Trophoblast cell (in vitro differentiated cells and primary cell): ENCODE data around the gene UPB1.
A peak's percentile ranks its signal among the peaks of the same experiment; 100 is the strongest.
"Not testable (repeated sequence)": the region's sequence is repeated elsewhere in the genome, so short reads cannot be mapped to it uniquely, and the experiment has no call there.

Experiments
- DNase-seq, 2 donors: peaks; one replicate each; pipeline ENCODE4 v3.0.0-alpha.2; 2016
- H2AFZ ChIP-seq: 2 replicates; pipeline ENCODE4 v1.6.1; 2013; ENCODE audit warnings: low read length, moderate library complexity, mild to moderate bottlenecking; ENCODE audit not compliant: insufficient read depth, poor library complexity
- H2AK5ac ChIP-seq: 2 replicates; pipeline ENCODE4 v1.6.1; 2013; ENCODE audit warnings: mild to moderate bottlenecking, low read length
- H2BK120ac ChIP-seq: 2 replicates; pipeline ENCODE4 v1.6.1; 2013; ENCODE audit warnings: low read length, mild to moderate bottlenecking, moderate library complexity; ENCODE audit not compliant: insufficient read depth, poor library complexity
- H2BK12ac ChIP-seq: 2 replicates; pipeline ENCODE4 v1.6.1; 2013; ENCODE audit warnings: mild to moderate bottlenecking, low read length, moderate library complexity
- H2BK5ac ChIP-seq: 2 replicates; pipeline ENCODE4 v1.6.1; 2013; ENCODE audit warnings: low read length, low read depth, moderate library complexity, mild to moderate bottlenecking; ENCODE audit not compliant: poor library complexity
- H3K14ac ChIP-seq: 2 replicates; pipeline ENCODE4 v1.6.1; 2013; ENCODE audit warnings: mild to moderate bottlenecking, low read length
- H3K18ac ChIP-seq: 2 replicates; pipeline ENCODE4 v1.6.1; 2013; ENCODE audit warnings: mild to moderate bottlenecking, low read length
- H3K23ac ChIP-seq: 2 replicates; pipeline ENCODE4 v1.6.1; 2013; ENCODE audit warnings: low read length
- H3K27ac ChIP-seq: 2 replicates; pipeline ENCODE4 v1.5.1; 2013; ENCODE audit warnings: low read depth, mild to moderate bottlenecking, inconsistent platforms, low read length, moderate library complexity
- H3K27me3 ChIP-seq: 2 replicates; pipeline ENCODE4 v1.6.1; 2013; ENCODE audit warnings: inconsistent platforms, mild to moderate bottlenecking, low read length, moderate library complexity; ENCODE audit not compliant: insufficient read depth
- H3K36me3 ChIP-seq, 2 experiments: 1 replicate in 1 of 2; 2 replicates in 1 of 2; pipeline ENCODE4 v1.6.1; 2013; ENCODE audit warnings: low read length in 2 of 2, mild to moderate bottlenecking in 2 of 2, moderate library complexity in 1 of 2; ENCODE audit not compliant: insufficient read depth in 2 of 2, control insufficient read depth in 1 of 2
- H3K4ac ChIP-seq: 2 replicates; pipeline ENCODE4 v1.6.1; 2013; ENCODE audit warnings: low read depth, mild to moderate bottlenecking, low read length, moderate library complexity
- H3K4me1 ChIP-seq, 2 experiments: 1 replicate in 1 of 2; 2 replicates in 1 of 2; pipeline ENCODE4 v1.6.1; 2013; ENCODE audit warnings: low read length in 2 of 2, mild to moderate bottlenecking in 2 of 2, moderate library complexity in 1 of 2; ENCODE audit not compliant: insufficient read depth in 2 of 2, control insufficient read depth in 1 of 2
- H3K4me2 ChIP-seq: 2 replicates; pipeline ENCODE4 v1.6.1; 2013; ENCODE audit warnings: inconsistent platforms, mild to moderate bottlenecking, low read length, moderate library complexity
- H3K4me3 ChIP-seq: 2 replicates; pipeline ENCODE4 v1.5.1; 2013; ENCODE audit warnings: mild to moderate bottlenecking, low read depth, low read length, inconsistent platforms
- H3K79me1 ChIP-seq: one replicate; pipeline ENCODE4 v1.6.1; 2013; ENCODE audit warnings: low read length
- H3K79me2 ChIP-seq: 2 replicates; pipeline ENCODE4 v1.6.1; 2013; ENCODE audit warnings: low read length, mild to moderate bottlenecking; ENCODE audit not compliant: control insufficient read depth, insufficient read depth, poor library complexity
- H3K9ac ChIP-seq: 2 replicates; pipeline ENCODE4 v1.6.1; 2013; ENCODE audit warnings: mild to moderate bottlenecking, low read length
- H3K9me3 ChIP-seq: 2 replicates; pipeline ENCODE4 v1.6.1; 2013; ENCODE audit warnings: low read depth, mild to moderate bottlenecking, control low read depth, inconsistent platforms, low read length; ENCODE audit not compliant: insufficient read depth
- H4K12ac ChIP-seq: 2 replicates; pipeline ENCODE4 v1.6.1; 2013; ENCODE audit warnings: low read depth, mild to moderate bottlenecking, low read length, moderate library complexity
- H4K8ac ChIP-seq: 2 replicates; pipeline ENCODE4 v1.6.1; 2013; ENCODE audit warnings: low read depth, mild to moderate bottlenecking, low read length, moderate library complexity
- H4K91ac ChIP-seq: one replicate; pipeline ENCODE4 v1.6.1; 2013; ENCODE audit warnings: low read depth, mild to moderate bottlenecking, low read length, moderate library complexity
- WGBS: extraction: QIAGEN DNeasy Blood & Tissue Kit; methylation state at CpG from one replicate; pipeline ENCODE4 v1.1.7; 2013; ENCODE audit warnings: missing lambda C conversion rate; ENCODE audit not compliant: insufficient read length, insufficient coverage; ENCODE audit errors: extremely low coverage; 5-methylcytosine and 5-hydroxymethylcytosine counted together

Gene UPB1

GRCh38 chr22:24550028-24550901 is 55.1 kb downstream of the UPB1 start:
- H3K23ac ChIP-seq: no peak overlapping the region
- WGBS: no CpG with 5 or more reads among the region's 8 CpGs
- H3K4me1 ChIP-seq: peaks cover 8 to 10% of the 10 kb centered on the region in 2 experiments

GRCh38 chr22:24550902-24551435 is 55.8 kb downstream of the UPB1 start:
- H3K14ac ChIP-seq: no peak overlapping the region
- H3K27me3 ChIP-seq: no peaks in the 10 kb centered on the region
- H3K36me3 ChIP-seq: peaks cover 28 to 32% of the 10 kb centered on the region in 2 experiments
- no peak overlapping the region for H3K23ac ChIP-seq
- H4K8ac ChIP-seq: no peak overlapping the region
- WGBS: no CpG with 5 or more reads among the region's 6 CpGs
- H3K4me1 ChIP-seq: peaks cover 8 to 10% of the 10 kb centered on the region in 2 experiments
- H3K9me3 ChIP-seq: no peaks in the 10 kb centered on the region
- H2BK5ac ChIP-seq: no peak overlapping the region
- no peak overlapping the region for H3K4me3 ChIP-seq
- H2BK120ac ChIP-seq: no peak overlapping the region
- H3K9ac ChIP-seq: no peak overlapping the region
- no peak overlapping the region for H3K4ac ChIP-seq
- H3K18ac ChIP-seq: peak overlapping the region; percentile 1
- no peak for DNase-seq
- no peak overlapping the region for H4K12ac ChIP-seq
- H4K91ac ChIP-seq: no peak overlapping the region
- peaks cover 10% of the 10 kb centered on the region for H3K79me1 ChIP-seq
- peaks cover 12% of the 10 kb centered on the region for H3K79me2 ChIP-seq
- H2AK5ac ChIP-seq: no peak overlapping the region
- no peak overlapping the region for H3K4me2 ChIP-seq
- H3K27ac ChIP-seq: no peak overlapping the region
- H2AFZ ChIP-seq: no peak overlapping the region
- no peak overlapping the region for H2BK12ac ChIP-seq

More at GRCh38 chr22:24550028-24550901, 55.1 kb downstream of the UPB1 start:
- peaks cover 29 to 33% of the 10 kb centered on the region in 2 experiments for H3K36me3 ChIP-seq
- H4K12ac ChIP-seq: no peak overlapping the region
- peaks cover 4% of the 10 kb centered on the region for H3K79me1 ChIP-seq
- peak in 1 of 2 donors; percentile 15 for DNase-seq
- no peak overlapping the region for H2AK5ac ChIP-seq
- peak overlapping the region; percentile 1 for H3K18ac ChIP-seq
- H2BK12ac ChIP-seq: no peak overlapping the region
- no peak overlapping the region for H3K4ac ChIP-seq
- no peak overlapping the region for H3K14ac ChIP-seq
- H2AFZ ChIP-seq: no peak overlapping the region
- no peak overlapping the region for H4K91ac ChIP-seq
- H3K79me2 ChIP-seq: peaks cover 9% of the 10 kb centered on the region
- no peak overlapping the region for H3K27ac ChIP-seq
- no peak overlapping the region for H3K9ac ChIP-seq
- no peak overlapping the region for H3K4me3 ChIP-seq
- no peak overlapping the region for H2BK5ac ChIP-seq
- H2BK120ac ChIP-seq: no peak overlapping the region
- no peak overlapping the region for H3K4me2 ChIP-seq
- no peaks in the 10 kb centered on the region for H3K9me3 ChIP-seq
- H4K8ac ChIP-seq: no peak overlapping the region
- H3K27me3 ChIP-seq: no peaks in the 10 kb centered on the region

GRCh38 chr22:24552503-24553286 is 57.6 kb downstream of the UPB1 start:
- not testable (repeated sequence) for H2BK12ac ChIP-seq, H2BK120ac ChIP-seq, H3K9ac ChIP-seq, H3K27me3 ChIP-seq, H3K9me3 ChIP-seq, DNase-seq, H2BK5ac ChIP-seq, H4K91ac ChIP-seq, H2AK5ac ChIP-seq, H4K8ac ChIP-seq, H2AFZ ChIP-seq, H4K12ac ChIP-seq, H3K27ac ChIP-seq, H3K18ac ChIP-seq, H3K14ac ChIP-seq, H3K4me3 ChIP-seq, H3K4ac ChIP-seq, H3K23ac ChIP-seq, H3K4me2 ChIP-seq
- H3K79me2 ChIP-seq: peaks cover 14% of the 10 kb centered on the region
- H3K4me1 ChIP-seq: peaks cover 8 to 12% of the 10 kb centered on the region in 2 experiments
- peaks cover 11% of the 10 kb centered on the region for H3K79me1 ChIP-seq
- no CpG with 5 or more reads among the region's 10 CpGs for WGBS
- peaks cover 15 to 20% of the 10 kb centered on the region in 2 experiments for H3K36me3 ChIP-seq

- WGBS: no CpG with 5 or more reads among the region's 12 CpGs
- no peak overlapping the region for H2BK5ac ChIP-seq
- no peak overlapping the region for H2BK12ac ChIP-seq
- H3K14ac ChIP-seq: no peak overlapping the region
- H3K18ac ChIP-seq: no peak overlapping the region
- no peak overlapping the region for H2AFZ ChIP-seq
- DNase-seq: no peak
- no peaks in the 10 kb centered on the region for H3K9me3 ChIP-seq
- H3K79me1 ChIP-seq: peaks cover 11% of the 10 kb centered on the region
- H3K4me2 ChIP-seq: peak overlapping the region; percentile 81
- H3K4me3 ChIP-seq: peak overlapping the region; percentile 91
- H2AK5ac ChIP-seq: no peak overlapping the region
- no peak overlapping the region for H3K27ac ChIP-seq
- peaks cover 8 to 12% of the 10 kb centered on the region in 2 experiments for H3K4me1 ChIP-seq
- H3K23ac ChIP-seq: no peak overlapping the region
- H3K9ac ChIP-seq: peak overlapping the region; percentile 97
- H3K36me3 ChIP-seq: peaks cover 9 to 18% of the 10 kb centered on the region in 2 experiments
- peaks cover 14% of the 10 kb centered on the region for H3K79me2 ChIP-seq
- H2BK120ac ChIP-seq: no peak overlapping the region
- H4K12ac ChIP-seq: no peak overlapping the region
- no peak overlapping the region for H4K8ac ChIP-seq
- peak overlapping the region; percentile 91 for H3K4ac ChIP-seq
- no peak overlapping the region for H4K91ac ChIP-seq
- H3K27me3 ChIP-seq: no peaks in the 10 kb centered on the region
Measured at GRCh38 chr22:24553597-24554312, 58.6 kb downstream of the UPB1 start.
